Measurements from ENCODE around the gene GALNT2. TPM values are rescaled to one million over a fixed set of nuclear protein-coding genes. Genes with fewer than 3 reads are reported as not detected.

Gene GALNT2
- total and polyA plus RNA-seq, 9 of the 15 experiments (the other 6 are each of a cell fraction or from before 2014, with no cell fraction given): 1.6 to 106 (median 51.9) TPM

DNA sequence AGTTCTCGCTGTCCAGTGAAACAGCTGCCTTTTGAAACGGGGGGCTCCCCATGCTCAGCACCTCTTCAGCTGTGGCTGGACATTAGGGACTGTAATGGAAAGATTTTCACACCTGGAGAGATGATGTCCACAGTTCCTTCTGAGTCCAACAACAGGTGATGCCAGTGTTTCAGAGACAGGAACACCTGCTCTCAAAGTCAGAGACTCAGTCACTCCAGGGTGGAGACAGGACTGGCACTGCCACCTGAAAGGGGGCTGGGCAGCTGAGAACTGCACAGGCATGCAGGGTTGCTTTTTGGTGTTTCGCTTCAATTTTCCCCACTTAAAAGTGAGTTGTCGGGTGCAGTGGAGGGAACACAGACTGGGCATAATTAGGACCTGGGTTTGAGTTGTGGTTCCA lies 124.8 kb downstream of the GALNT2 start:
- 94% methylated on average over 4 of the region's 4 CpGs for WGBS (ENCODE audit: insufficient coverage, low coverage, missing lambda C conversion rate)
- Histone ChIP-seq H3K9me1 (ENCODE audit: control insufficient read depth, insufficient read depth, low read length) (no peaks in the 10 kb centered on the region), H3K27ac (ENCODE audit: extremely low read depth, low read depth, low read length) (peak overlapping the region; percentile 44; the same call in 1 of the 3 replicates), H3K36me3 (ENCODE audit: control insufficient read depth, insufficient read depth, low read length) (peaks cover 30% of the 10 kb centered on the region), H3K9me3 (replicated peaks; ENCODE audit: control insufficient read depth, insufficient read depth, low read depth, low read length) (no peaks in the 10 kb centered on the region), H3K4me1 (replicated peaks in 1 of 2; ENCODE audit: control insufficient read depth in 2 of 2, insufficient read depth in 2 of 2, low read length in 2 of 2) (peaks cover 5 to 14% of the 10 kb centered on the region in 2 experiments; a peak in 4 of 5 replicates), H3K4me2 (ENCODE audit: insufficient read depth, low read length) (no peak overlapping the region), H3K4me3 (no peak overlapping the region), H2AFZ (ENCODE audit: low read depth, low read length) (no peak overlapping the region), H3K79me2 (ENCODE audit: control insufficient read depth, insufficient read depth, low read length) (peaks cover 41% of the 10 kb centered on the region), H3K27me3 (ENCODE audit: control insufficient read depth in 2 of 2, insufficient read depth in 2 of 2, low read length in 2 of 2) (no peaks in the 10 kb centered on the region), H4K20me1 (replicated peaks; ENCODE audit: control insufficient read depth, insufficient read depth, low read length) (no peaks in the 10 kb centered on the region), H3K9ac (ENCODE audit: insufficient read depth in 1 of 2, low read depth in 2 of 2, low read length in 2 of 2) (no peak overlapping the region)
- ChIA-PET POLR2A (interaction anchor here (0.5 to 1.8 kb wide), 3 partner anchors 9 to 155 kb away, joined by 3 to 6 read pairs (median 4); no protein-coding TSS in a partner anchor), CTCF (ENCODE audit: low intra/inter-chr PET ratio) (no interaction called here)
- in situ Hi-C loops (cut with MboI): no loop called here
- no peak for DNase-seq (ENCODE audit: extremely low read depth in 1 of 4, low spot score in 3 of 4)
- no peak for FAIRE-seq
- intact Hi-C loops (cut with micrococcal nuclease): no loop called here
- TF ChIP-seq MAX (CRISPR knock-in tag; IDR thresholded peaks at IDR 0.05) (0 out of 2 replicates have a peak, but pooled peaks have one; percentile 26), ZKSCAN3 (CRISPR knock-in tag; IDR thresholded peaks at IDR 0.05) (no peak)
- ATAC-seq: no peak
- BruUV-seq (replicated peaks): no TSS peak

GRCh38 chr1:230194525-230194924 lies 127.5 kb downstream of the GALNT2 start:
- CTCF ChIA-PET (ENCODE audit: low intra/inter-chr PET ratio): no interaction called here
- H3K4me1 ChIP-seq (replicated peaks in 1 of 2; ENCODE audit: control insufficient read depth in 2 of 2, insufficient read depth in 2 of 2, low read length in 2 of 2): peaks cover 14 to 15% of the 10 kb centered on the region in 2 experiments; a peak in 4 of 5 replicates
- TF ChIP-seq KAT2B (IDR thresholded peaks at IDR 0.05; ENCODE audit: low read depth, low read length) (no peak), KAT8 (IDR thresholded peaks at IDR 0.05; ENCODE audit: low read depth) (no peak), HDAC8 (tag; IDR thresholded peaks at IDR 0.05) (no peak), RBM14 (IDR thresholded peaks at IDR 0.05; ENCODE audit: borderline replicate concordance, insufficient read depth, low read depth, low read length) (no peak), ZSCAN32 (CRISPR knock-in tag; IDR thresholded peaks at IDR 0.05) (no peak), PURB (CRISPR knock-in tag; IDR thresholded peaks at IDR 0.05; ENCODE audit: low read depth) (no peak)
- TF ChIP-seq, protein P1, sequence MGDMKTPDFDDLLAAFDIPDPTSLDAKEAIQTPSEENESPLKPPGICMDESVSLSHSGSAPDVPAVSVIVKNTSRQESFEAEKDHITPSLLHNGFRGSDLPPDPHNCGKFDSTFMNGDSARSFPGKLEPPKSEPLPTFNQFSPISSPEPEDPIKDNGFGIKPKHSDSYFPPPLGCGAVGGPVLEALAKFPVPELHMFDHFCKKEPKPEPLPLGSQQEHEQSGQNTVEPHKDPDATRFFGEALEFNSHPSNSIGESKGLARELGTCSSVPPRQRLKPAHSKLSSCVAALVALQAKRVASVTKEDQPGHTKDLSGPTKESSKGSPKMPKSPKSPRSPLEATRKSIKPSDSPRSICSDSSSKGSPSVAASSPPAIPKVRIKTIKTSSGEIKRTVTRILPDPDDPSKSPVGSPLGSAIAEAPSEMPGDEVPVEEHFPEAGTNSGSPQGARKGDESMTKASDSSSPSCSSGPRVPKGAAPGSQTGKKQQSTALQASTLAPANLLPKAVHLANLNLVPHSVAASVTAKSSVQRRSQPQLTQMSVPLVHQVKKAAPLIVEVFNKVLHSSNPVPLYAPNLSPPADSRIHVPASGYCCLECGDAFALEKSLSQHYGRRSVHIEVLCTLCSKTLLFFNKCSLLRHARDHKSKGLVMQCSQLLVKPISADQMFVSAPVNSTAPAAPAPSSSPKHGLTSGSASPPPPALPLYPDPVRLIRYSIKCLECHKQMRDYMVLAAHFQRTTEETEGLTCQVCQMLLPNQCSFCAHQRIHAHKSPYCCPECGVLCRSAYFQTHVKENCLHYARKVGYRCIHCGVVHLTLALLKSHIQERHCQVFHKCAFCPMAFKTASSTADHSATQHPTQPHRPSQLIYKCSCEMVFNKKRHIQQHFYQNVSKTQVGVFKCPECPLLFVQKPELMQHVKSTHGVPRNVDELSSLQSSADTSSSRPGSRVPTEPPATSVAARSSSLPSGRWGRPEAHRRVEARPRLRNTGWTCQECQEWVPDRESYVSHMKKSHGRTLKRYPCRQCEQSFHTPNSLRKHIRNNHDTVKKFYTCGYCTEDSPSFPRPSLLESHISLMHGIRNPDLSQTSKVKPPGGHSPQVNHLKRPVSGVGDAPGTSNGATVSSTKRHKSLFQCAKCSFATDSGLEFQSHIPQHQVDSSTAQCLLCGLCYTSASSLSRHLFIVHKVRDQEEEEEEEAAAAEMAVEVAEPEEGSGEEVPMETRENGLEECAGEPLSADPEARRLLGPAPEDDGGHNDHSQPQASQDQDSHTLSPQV (IDR thresholded peaks at IDR 0.05): no peak
- TF ChIP-seq, protein P2, sequence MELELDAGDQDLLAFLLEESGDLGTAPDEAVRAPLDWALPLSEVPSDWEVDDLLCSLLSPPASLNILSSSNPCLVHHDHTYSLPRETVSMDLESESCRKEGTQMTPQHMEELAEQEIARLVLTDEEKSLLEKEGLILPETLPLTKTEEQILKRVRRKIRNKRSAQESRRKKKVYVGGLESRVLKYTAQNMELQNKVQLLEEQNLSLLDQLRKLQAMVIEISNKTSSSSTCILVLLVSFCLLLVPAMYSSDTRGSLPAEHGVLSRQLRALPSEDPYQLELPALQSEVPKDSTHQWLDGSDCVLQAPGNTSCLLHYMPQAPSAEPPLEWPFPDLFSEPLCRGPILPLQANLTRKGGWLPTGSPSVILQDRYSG (tag; conservative IDR thresholded peaks at IDR 0.05; ENCODE audit: low read depth): no peak

More at GRCh38 chr1:230194525-230194924, 127.5 kb downstream of the GALNT2 start:
- no TSS peak for BruUV-seq (replicated peaks)
- POLR2A ChIA-PET: interaction anchor here (1.2 to 1.3 kb wide), 2 partner anchors 12 to 18 kb away, joined by 5 to 6 read pairs; no protein-coding TSS in a partner anchor
- no peak overlapping the region for H3K4me2 ChIP-seq (ENCODE audit: insufficient read depth, low read length)
- H3K27me3 ChIP-seq (ENCODE audit: control insufficient read depth in 2 of 2, insufficient read depth in 2 of 2, low read length in 2 of 2): no peaks in the 10 kb centered on the region
- H3K79me2 ChIP-seq (ENCODE audit: control insufficient read depth, insufficient read depth, low read length): peaks cover 32% of the 10 kb centered on the region
- H3K36me3 ChIP-seq (ENCODE audit: control insufficient read depth, insufficient read depth, low read length): peaks cover 22% of the 10 kb centered on the region
- no peak overlapping the region for H3K27ac ChIP-seq (ENCODE audit: extremely low read depth, low read depth, low read length)
- FAIRE-seq (no peak), ATAC-seq (no peak), DNase-seq (ENCODE audit: extremely low read depth in 1 of 4, low spot score in 3 of 4) (no peak)
- in situ Hi-C loops (cut with MboI) (no loop called here), intact Hi-C loops (cut with micrococcal nuclease) (no loop called here)
- 88% methylated on average over 7 of the region's 7 CpGs for WGBS (ENCODE audit: insufficient coverage, low coverage, missing lambda C conversion rate)
- H2AFZ ChIP-seq (ENCODE audit: low read depth, low read length): no peak overlapping the region
- H3K9me3 ChIP-seq (replicated peaks; ENCODE audit: control insufficient read depth, insufficient read depth, low read depth, low read length): no peaks in the 10 kb centered on the region
- H3K9ac ChIP-seq (ENCODE audit: insufficient read depth in 1 of 2, low read depth in 2 of 2, low read length in 2 of 2): no peak overlapping the region
- no peaks in the 10 kb centered on the region for H3K9me1 ChIP-seq (ENCODE audit: control insufficient read depth, insufficient read depth, low read length)
- no peak overlapping the region for H3K4me3 ChIP-seq
- no peaks in the 10 kb centered on the region; the same call in 1 of the 2 replicates for H4K20me1 ChIP-seq (replicated peaks; ENCODE audit: control insufficient read depth, insufficient read depth, low read length)

All from K562 (cell line).